Measurements from ENCODE around the gene PTGES2. TPM values are rescaled to one million over a fixed set of nuclear protein-coding genes. Genes with fewer than 3 reads are reported as not detected.

PTGES2 gene
- total RNA-seq, 3 donors from 2014 or later (not counting 1 experiment from before 2014, with no cell fraction given): 43.4 to 57.0 (median 53.3) TPM

DNA sequence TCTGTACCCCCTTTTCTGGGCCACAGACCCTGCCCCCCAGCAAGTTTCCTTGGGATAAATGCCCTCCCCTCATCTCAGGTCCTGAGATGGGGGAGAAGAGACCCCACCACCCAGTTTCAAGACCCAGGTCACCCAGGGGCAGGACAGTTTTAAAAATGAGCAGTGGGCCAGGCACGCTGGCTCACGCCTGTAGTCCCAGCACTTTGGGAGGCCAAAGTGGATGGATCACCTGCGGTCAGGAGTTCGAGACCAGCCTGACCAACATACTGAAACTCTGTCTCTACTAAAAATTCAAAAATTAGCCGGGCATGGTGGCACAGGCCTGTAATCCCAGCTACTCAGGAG lies 6.1 kb downstream of the PTGES2 start:
- H3K36me3 ChIP-seq (ENCODE audit: control insufficient read depth, insufficient read depth, low read length): peaks cover 27% of the 10 kb centered on the region
- peaks cover 28% of the 10 kb centered on the region for H3K4me1 ChIP-seq (ENCODE audit: control insufficient read depth, insufficient read depth, low read length)
- 95% methylated on average over 5 of the region's 5 CpGs for WGBS (ENCODE audit: insufficient coverage)
- no peak for DNase-seq
- TF ChIP-seq CTCF (IDR thresholded peaks at IDR 0.05): no peak
- no peak overlapping the region for H3K4me3 ChIP-seq (ENCODE audit: low read length)
- Mint-ChIP-seq H3K4me3 (no peak overlapping the region), H3K4me1 (peaks cover 13 to 26% of the 10 kb centered on the region in 2 donors), H3K27me3 (ENCODE audit: low read depth in 2 of 2) (no peaks in the 10 kb centered on the region), H3K27ac (no peak overlapping the region), H3K9me3 (no peaks in the 10 kb centered on the region), H3K36me3 (no peaks in the 10 kb centered on the region)
- no peaks in the 10 kb centered on the region for H3K9me3 ChIP-seq (ENCODE audit: control insufficient read depth, insufficient read depth, low read length)
- H3K27me3 ChIP-seq (ENCODE audit: control insufficient read depth, insufficient read depth, low read length): no peaks in the 10 kb centered on the region
- ATAC-seq: no peak
- H3K27ac ChIP-seq (ENCODE audit: low read length): no peak overlapping the region
- intact Hi-C loops (cut with micrococcal nuclease): no loop called here

GRCh38 chr9:128120741-128121465 lies 6.6 kb downstream of the PTGES2 start:
- ATAC-seq (no peak), DNase-seq (no peak)
- Histone ChIP-seq H3K27ac (ENCODE audit: low read length) (no peak overlapping the region), H3K9me3 (ENCODE audit: control insufficient read depth, insufficient read depth, low read length) (no peaks in the 10 kb centered on the region), H3K4me1 (ENCODE audit: control insufficient read depth, insufficient read depth, low read length) (peaks cover 28% of the 10 kb centered on the region), H3K36me3 (ENCODE audit: control insufficient read depth, insufficient read depth, low read length) (peaks cover 27% of the 10 kb centered on the region), H3K27me3 (ENCODE audit: control insufficient read depth, insufficient read depth, low read length) (no peaks in the 10 kb centered on the region), H3K4me3 (ENCODE audit: low read length) (no peak overlapping the region)
- Mint-ChIP-seq H3K27me3 (ENCODE audit: low read depth in 2 of 2) (no peaks in the 10 kb centered on the region), H3K9me3 (no peaks in the 10 kb centered on the region), H3K27ac (no peak overlapping the region), H3K36me3 (no peaks in the 10 kb centered on the region), H3K4me3 (no peak overlapping the region), H3K4me1 (peaks cover 9 to 21% of the 10 kb centered on the region in 2 donors)
- 91% methylated on average over 29 of the region's 29 CpGs for WGBS (ENCODE audit: insufficient coverage)
- no peak for TF ChIP-seq CTCF (IDR thresholded peaks at IDR 0.05)
- intact Hi-C loops (cut with micrococcal nuclease): no loop called here

DNA sequence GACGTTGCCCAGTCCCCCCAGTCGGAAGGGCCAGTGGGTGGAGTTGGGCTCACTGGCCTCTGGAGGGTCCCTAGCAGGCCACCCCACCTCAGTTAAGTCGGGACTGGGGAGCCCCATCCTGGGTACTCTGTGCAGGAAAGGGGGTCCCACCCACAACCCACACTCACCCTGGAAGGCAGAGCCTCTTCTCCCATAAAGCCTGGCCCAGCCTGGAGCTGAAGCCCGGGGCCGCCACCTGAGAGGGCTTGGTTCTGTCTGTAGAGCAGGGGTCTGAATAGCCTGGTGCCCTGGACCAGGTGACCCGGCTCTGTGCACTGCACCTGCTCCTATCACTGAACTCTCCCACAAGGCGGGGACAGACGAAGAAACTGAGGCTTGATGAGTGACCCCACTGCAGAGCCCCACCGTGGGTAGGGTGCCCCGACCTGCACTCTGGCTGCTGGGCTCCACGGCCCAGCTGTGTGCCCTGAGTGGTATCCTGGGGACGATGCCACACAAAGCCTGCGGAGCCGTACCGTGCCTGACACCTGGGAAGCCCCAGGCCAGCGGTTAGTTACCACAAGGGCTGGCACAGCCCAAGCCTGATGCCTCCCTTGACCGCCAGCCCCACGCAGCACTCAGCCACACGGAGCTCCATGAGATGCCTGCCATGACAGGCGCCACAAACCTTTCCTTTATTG lies 7.3 kb downstream of the PTGES2 start:
- H3K4me3 ChIP-seq (ENCODE audit: low read length): no peak overlapping the region
- WGBS (ENCODE audit: insufficient coverage): 92% methylated on average over 20 of the region's 20 CpGs
- intact Hi-C loops (cut with micrococcal nuclease): no loop called here
- no peaks in the 10 kb centered on the region for H3K27me3 ChIP-seq (ENCODE audit: control insufficient read depth, insufficient read depth, low read length)
- peaks cover 6 to 14% of the 10 kb centered on the region in 2 donors for H3K4me1 Mint-ChIP-seq
- no peak overlapping the region for H3K27ac Mint-ChIP-seq
- peaks cover 28% of the 10 kb centered on the region for H3K4me1 ChIP-seq (ENCODE audit: control insufficient read depth, insufficient read depth, low read length)
- H3K36me3 Mint-ChIP-seq: no peaks in the 10 kb centered on the region
- no peaks in the 10 kb centered on the region for H3K27me3 Mint-ChIP-seq (ENCODE audit: low read depth in 2 of 2)
- H3K9me3 Mint-ChIP-seq: no peaks in the 10 kb centered on the region
- ATAC-seq: no peak
- TF ChIP-seq CTCF (IDR thresholded peaks at IDR 0.05): no peak
- no peaks in the 10 kb centered on the region for H3K9me3 ChIP-seq (ENCODE audit: control insufficient read depth, insufficient read depth, low read length)
- peaks cover 27% of the 10 kb centered on the region for H3K36me3 ChIP-seq (ENCODE audit: control insufficient read depth, insufficient read depth, low read length)
- H3K4me3 Mint-ChIP-seq: no peak overlapping the region
- no peak overlapping the region for H3K27ac ChIP-seq (ENCODE audit: low read length)
- DNase-seq: no peak
